ENCODE data around the gene SLC30A10. TPM values are rescaled to one million over a fixed set of nuclear protein-coding genes. Genes with fewer than 3 reads are reported as not detected.
"Not testable (repeated sequence)": the region's sequence is repeated elsewhere in the genome, so short reads cannot be mapped to it uniquely, and the experiment has no call there.

Gene SLC30A10
- total and polyA plus RNA-seq, 2 donors from 2014 or later: not detected

DNA sequence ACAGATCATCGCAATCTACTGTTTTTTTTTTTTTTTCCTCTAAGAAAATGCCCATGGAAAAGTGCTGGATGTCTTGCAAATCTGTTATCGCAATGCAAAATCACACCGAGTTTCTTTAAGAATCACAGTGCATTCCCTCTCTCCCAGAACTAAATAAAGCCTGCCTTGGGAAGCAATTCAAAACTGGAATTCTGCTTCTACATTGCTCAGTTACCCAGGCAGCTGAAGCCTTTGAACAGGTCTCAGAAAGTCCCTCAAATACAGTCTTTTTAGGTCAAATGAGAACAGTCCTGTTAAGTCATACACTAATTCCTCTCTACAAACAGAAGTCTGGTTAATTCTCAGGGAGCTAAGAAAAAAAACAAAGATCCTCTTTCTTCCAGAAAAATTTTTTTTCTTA is 46.3 kb downstream of the SLC30A10 start:
- no peak overlapping the region for H3K9ac ChIP-seq (ENCODE audit: low read length in 3 of 3)
- no peak overlapping the region for H3K4me3 ChIP-seq (ENCODE audit: low read length in 3 of 3)
- TF ChIP-seq, protein P1, sequence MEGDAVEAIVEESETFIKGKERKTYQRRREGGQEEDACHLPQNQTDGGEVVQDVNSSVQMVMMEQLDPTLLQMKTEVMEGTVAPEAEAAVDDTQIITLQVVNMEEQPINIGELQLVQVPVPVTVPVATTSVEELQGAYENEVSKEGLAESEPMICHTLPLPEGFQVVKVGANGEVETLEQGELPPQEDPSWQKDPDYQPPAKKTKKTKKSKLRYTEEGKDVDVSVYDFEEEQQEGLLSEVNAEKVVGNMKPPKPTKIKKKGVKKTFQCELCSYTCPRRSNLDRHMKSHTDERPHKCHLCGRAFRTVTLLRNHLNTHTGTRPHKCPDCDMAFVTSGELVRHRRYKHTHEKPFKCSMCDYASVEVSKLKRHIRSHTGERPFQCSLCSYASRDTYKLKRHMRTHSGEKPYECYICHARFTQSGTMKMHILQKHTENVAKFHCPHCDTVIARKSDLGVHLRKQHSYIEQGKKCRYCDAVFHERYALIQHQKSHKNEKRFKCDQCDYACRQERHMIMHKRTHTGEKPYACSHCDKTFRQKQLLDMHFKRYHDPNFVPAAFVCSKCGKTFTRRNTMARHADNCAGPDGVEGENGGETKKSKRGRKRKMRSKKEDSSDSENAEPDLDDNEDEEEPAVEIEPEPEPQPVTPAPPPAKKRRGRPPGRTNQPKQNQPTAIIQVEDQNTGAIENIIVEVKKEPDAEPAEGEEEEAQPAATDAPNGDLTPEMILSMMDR (IDR thresholded peaks at IDR 0.05; ENCODE audit: borderline replicate concordance, extremely low read depth, insufficient read depth): no peak
- H3K27me3 ChIP-seq (ENCODE audit: control insufficient read depth, insufficient read depth, low read length): no peaks in the 10 kb centered on the region
- no peaks in the 10 kb centered on the region for H3K4me1 ChIP-seq (ENCODE audit: control insufficient read depth in 2 of 3, insufficient read depth in 2 of 3, low read depth in 1 of 3, low read length in 3 of 3)
- intact Hi-C loops (cut with DNase I): no loop called here
- H3K36me3 ChIP-seq (ENCODE audit: control insufficient read depth in 2 of 3, insufficient read depth in 3 of 3, low read length in 3 of 3): no peaks in the 10 kb centered on the region
- DNase-seq: no peak
- no peaks in the 10 kb centered on the region for H3K9me3 ChIP-seq (ENCODE audit: control insufficient read depth in 2 of 3, insufficient read depth in 1 of 3, low read length in 3 of 3)
- H3K27ac ChIP-seq (ENCODE audit: low read depth in 2 of 2, low read length in 2 of 2): no peak overlapping the region
- no peak for FAIRE-seq

GRCh38 chr1:219880765-219881457 is 47.4 kb downstream of the SLC30A10 start:
- no peak overlapping the region for H3K9ac ChIP-seq (ENCODE audit: low read length in 3 of 3)
- TF ChIP-seq, protein P1 (IDR thresholded peaks at IDR 0.05; ENCODE audit: borderline replicate concordance, extremely low read depth, insufficient read depth): no peak
- intact Hi-C loops (cut with DNase I): no loop called here
- H3K27ac ChIP-seq (ENCODE audit: low read depth in 2 of 2, low read length in 2 of 2): no peak overlapping the region
- no peaks in the 10 kb centered on the region for H3K4me1 ChIP-seq (ENCODE audit: control insufficient read depth in 2 of 3, insufficient read depth in 2 of 3, low read depth in 1 of 3, low read length in 3 of 3)
- no peaks in the 10 kb centered on the region for H3K27me3 ChIP-seq (ENCODE audit: control insufficient read depth, insufficient read depth, low read length)
- DNase-seq: no peak
- no peaks in the 10 kb centered on the region for H3K36me3 ChIP-seq (ENCODE audit: control insufficient read depth in 2 of 3, insufficient read depth in 3 of 3, low read length in 3 of 3)
- no peak for FAIRE-seq
- no peak overlapping the region for H3K4me3 ChIP-seq (ENCODE audit: low read length in 3 of 3)
- no peaks in the 10 kb centered on the region for H3K9me3 ChIP-seq (ENCODE audit: control insufficient read depth in 2 of 3, insufficient read depth in 1 of 3, low read length in 3 of 3)

- H3K27me3 ChIP-seq (ENCODE audit: control insufficient read depth, insufficient read depth, low read length): no peaks in the 10 kb centered on the region
- no peak overlapping the region for H3K4me3 ChIP-seq (ENCODE audit: low read length in 3 of 3)
- H3K9ac ChIP-seq (ENCODE audit: low read length in 3 of 3): no peak overlapping the region
- no peak overlapping the region for H3K27ac ChIP-seq (ENCODE audit: low read depth in 2 of 2, low read length in 2 of 2)
- H3K9me3 ChIP-seq (ENCODE audit: control insufficient read depth in 2 of 3, insufficient read depth in 1 of 3, low read length in 3 of 3): no peaks in the 10 kb centered on the region
- intact Hi-C loops (cut with DNase I): no loop called here
- H3K36me3 ChIP-seq (ENCODE audit: control insufficient read depth in 2 of 3, insufficient read depth in 3 of 3, low read length in 3 of 3): no peaks in the 10 kb centered on the region
- H3K4me1 ChIP-seq (ENCODE audit: control insufficient read depth in 2 of 3, insufficient read depth in 2 of 3, low read depth in 1 of 3, low read length in 3 of 3): no peaks in the 10 kb centered on the region
- no peak for DNase-seq
- TF ChIP-seq, protein P1 (IDR thresholded peaks at IDR 0.05; ENCODE audit: borderline replicate concordance, extremely low read depth, insufficient read depth): no peak
- no peak for FAIRE-seq
These were observed 51.6 kb downstream of the SLC30A10 start for GRCh38 chr1:219876798-219877209.

DNA sequence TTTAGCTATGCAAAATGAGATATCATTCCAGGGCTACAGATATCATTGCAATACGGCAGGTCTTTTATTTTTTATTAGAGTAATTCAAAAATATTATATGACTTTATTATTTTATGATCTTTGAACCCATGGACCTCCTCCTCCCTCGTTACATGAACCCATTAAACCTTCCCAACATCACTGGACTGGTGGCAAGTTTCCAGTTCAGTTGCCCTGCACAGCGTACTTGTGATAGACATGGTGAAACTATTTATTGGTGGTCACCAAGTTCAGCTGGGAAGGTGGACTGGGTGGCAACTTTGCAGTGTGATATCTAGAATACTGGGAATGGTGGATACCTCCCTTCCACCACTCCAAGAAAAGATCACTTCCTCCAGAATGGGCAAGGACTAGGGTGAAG is 52.5 kb downstream of the SLC30A10 start:
- Histone ChIP-seq H3K36me3 (ENCODE audit: control insufficient read depth in 2 of 3, insufficient read depth in 3 of 3, low read length in 3 of 3) (no peaks in the 10 kb centered on the region), H3K9ac (ENCODE audit: low read length in 3 of 3) (no peak overlapping the region), H3K27me3 (ENCODE audit: control insufficient read depth, insufficient read depth, low read length) (no peaks in the 10 kb centered on the region), H3K9me3 (ENCODE audit: control insufficient read depth in 2 of 3, insufficient read depth in 1 of 3, low read length in 3 of 3) (no peaks in the 10 kb centered on the region), H3K27ac (ENCODE audit: low read depth in 2 of 2, low read length in 2 of 2) (no peak overlapping the region), H3K4me3 (ENCODE audit: low read length in 3 of 3) (no peak overlapping the region), H3K4me1 (ENCODE audit: control insufficient read depth in 2 of 3, insufficient read depth in 2 of 3, low read depth in 1 of 3, low read length in 3 of 3) (no peaks in the 10 kb centered on the region)
- intact Hi-C loops (cut with DNase I): no loop called here
- DNase-seq: no peak
- TF ChIP-seq, protein P1 (IDR thresholded peaks at IDR 0.05; ENCODE audit: borderline replicate concordance, extremely low read depth, insufficient read depth): no peak
- FAIRE-seq: no peak

DNA sequence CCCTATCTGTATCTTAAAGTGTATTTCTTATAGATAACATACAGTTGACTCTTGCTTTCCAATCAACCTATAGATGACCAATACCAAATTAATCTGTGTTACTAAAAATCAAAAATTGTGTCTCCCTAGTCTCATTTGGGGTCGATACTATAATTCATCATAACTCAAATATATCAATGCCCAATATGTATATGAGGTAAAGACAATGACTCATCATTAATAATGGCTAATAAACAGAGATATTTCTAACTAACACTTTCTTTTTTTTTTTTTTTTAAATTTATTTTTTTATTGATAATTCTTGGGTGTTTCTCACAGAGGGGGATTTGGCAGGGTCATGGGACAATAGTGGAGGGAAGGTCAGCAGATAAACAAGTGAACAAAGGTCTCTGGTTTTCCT is 55.8 kb downstream of the SLC30A10 start:
- H3K9ac ChIP-seq (ENCODE audit: low read length in 3 of 3); H3K36me3 ChIP-seq (ENCODE audit: control insufficient read depth in 2 of 3, insufficient read depth in 3 of 3, low read length in 3 of 3); DNase-seq; intact Hi-C loops (cut with DNase I); H3K4me1 ChIP-seq (ENCODE audit: control insufficient read depth in 2 of 3, insufficient read depth in 2 of 3, low read depth in 1 of 3, low read length in 3 of 3); H3K27me3 ChIP-seq (ENCODE audit: control insufficient read depth, insufficient read depth, low read length); H3K27ac ChIP-seq (ENCODE audit: low read depth in 2 of 2, low read length in 2 of 2); H3K9me3 ChIP-seq (ENCODE audit: control insufficient read depth in 2 of 3, insufficient read depth in 1 of 3, low read length in 3 of 3); FAIRE-seq; H3K4me3 ChIP-seq (ENCODE audit: low read length in 3 of 3): not testable (repeated sequence)
